ENCODE results near the gene MACIR. TPM values are rescaled to one million over a fixed set of nuclear protein-coding genes. Genes with fewer than 3 reads are reported as not detected.

Gene MACIR
- polyA plus RNA-seq, 3 donors = 3.3 to 17.9 (median 8.2) TPM

Other genes starting within 250 kb of the MACIR start
- 1 to 10 TPM; 2.0 to 3.3 (median 2.0) TPM for gene GIN1, start 138.6 kb upstream of the MACIR start, polyA plus RNA-seq
- 10 to 100 TPM in 2 of 3 donors, 1 to 10 TPM in 1; 8.9 to 16.6 (median 10.8) TPM for gene PPIP5K2, start 138.5 kb upstream of the MACIR start, polyA plus RNA-seq

All from adipose tissue (tissue), 3 donors.